Activated CD8-positive, alpha-beta memory T cell treated with anti-CD3 and anti-CD28 coated beads for 36 hours (primary cell): ENCODE measurements around the gene HMGB3. TPM values are rescaled to one million over a fixed set of nuclear protein-coding genes. Genes with fewer than 3 reads are reported as not detected.
"Not testable (repeated sequence)": the region's sequence is repeated elsewhere in the genome, so short reads cannot be mapped to it uniquely, and the experiment has no call there.

Experiments
- CTCF ChIA-PET: fragments of 350-600 bp; sonication (Branson Sonifier 250); formaldehyde crosslinking; loops from one replicate; lab custom pipeline; 2021; ENCODE audit warnings: antibody characterized with exemption; lab: Charles Lee
- POLR2A ChIA-PET: fragments of 350-600 bp; sonication (Branson Sonifier 250); formaldehyde crosslinking; loops from one replicate; lab custom pipeline; 2021; ENCODE audit warnings: antibody characterized with exemption; lab: Charles Lee
- total RNA-seq, 2 experiments: library from RNA; stranded (reverse); gene quantifications; one replicate each; pipeline ENCODE4 v1.2.3, GENCODE V29; 2021

HMGB3 gene
- 10 to 100 TPM; 32.0 to 33.2 TPM for total RNA-seq

DNA sequence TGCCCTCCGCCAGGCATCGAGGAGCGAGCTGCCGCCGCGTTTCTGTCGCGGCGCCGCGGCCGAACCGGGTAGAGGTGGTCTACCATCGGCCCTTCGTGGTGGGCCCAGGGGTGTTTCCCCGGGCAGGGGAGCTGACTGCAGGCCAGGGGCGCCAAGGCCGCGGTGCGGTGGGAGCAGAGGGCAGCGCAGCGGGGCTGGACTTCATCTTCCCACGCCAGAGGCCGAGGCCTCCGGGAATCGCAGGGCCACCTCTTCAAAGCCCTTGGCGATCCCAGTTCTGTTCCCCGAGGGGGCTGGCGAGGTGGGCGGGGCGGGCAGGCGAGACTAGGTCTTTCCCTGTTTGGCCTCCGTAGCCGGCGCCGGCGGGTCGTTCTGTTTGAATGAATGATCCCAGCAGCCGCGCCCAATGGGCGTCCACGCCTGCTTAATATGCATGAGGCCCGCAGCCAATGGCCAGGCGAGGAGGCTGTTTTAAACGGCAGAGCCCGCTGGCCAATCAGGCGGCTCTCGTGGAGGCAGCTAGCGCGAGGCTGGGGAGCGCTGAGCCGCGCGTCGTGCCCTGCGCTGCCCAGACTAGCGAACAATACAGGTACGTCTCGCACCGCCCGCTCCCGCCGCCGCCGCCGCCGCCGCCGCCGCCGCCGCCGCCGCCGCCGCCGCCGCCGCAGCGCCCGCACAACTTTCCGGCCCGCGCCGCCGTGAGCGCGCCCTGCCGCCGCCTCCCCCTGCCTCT is at the start of gene HMGB3:
Gene HMGB3 (plus strand): TSS at position 548 of the 733 bp plus-strand sequence. CDS start 2,265 bp downstream, outside the sequence.
- CTCF ChIA-PET: interaction anchor here (0.5 to 2.1 kb wide), 2 partner anchors 153 to 211 kb away, joined by 3 to 9 read pairs; no protein-coding TSS in a partner anchor

DNA sequence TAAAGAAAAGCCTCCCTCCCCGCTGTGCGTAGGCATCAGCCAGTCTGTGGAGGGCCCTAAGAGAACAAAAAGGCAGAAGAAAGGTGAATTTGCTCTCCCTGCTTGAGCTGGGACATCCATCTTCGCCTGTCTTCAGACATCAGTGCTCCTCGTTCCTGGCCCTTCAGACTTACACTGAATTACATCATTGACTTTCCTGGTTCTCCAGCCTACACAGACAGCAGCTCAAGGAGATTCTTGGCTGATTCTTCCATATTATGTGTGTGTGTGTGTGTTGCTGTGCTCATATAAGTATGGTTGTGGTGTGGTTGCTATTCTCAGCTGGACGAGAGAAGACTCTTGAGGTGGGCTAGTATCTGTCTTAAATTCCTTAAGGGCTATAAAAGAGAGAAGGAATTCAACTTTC is 49.2 kb upstream of the HMGB3 start:
- POLR2A ChIA-PET: no interaction called here

More for the DNA sequence above, at the start of gene HMGB3:
- POLR2A ChIA-PET: no interaction called here

GRCh38 chrX:150934453-150934852 is 48.7 kb upstream of the HMGB3 start:
- CTCF ChIA-PET: no interaction called here
- POLR2A ChIA-PET: no interaction called here

More for the DNA sequence above, 49.2 kb upstream of the HMGB3 start:
- CTCF ChIA-PET: no interaction called here

DNA sequence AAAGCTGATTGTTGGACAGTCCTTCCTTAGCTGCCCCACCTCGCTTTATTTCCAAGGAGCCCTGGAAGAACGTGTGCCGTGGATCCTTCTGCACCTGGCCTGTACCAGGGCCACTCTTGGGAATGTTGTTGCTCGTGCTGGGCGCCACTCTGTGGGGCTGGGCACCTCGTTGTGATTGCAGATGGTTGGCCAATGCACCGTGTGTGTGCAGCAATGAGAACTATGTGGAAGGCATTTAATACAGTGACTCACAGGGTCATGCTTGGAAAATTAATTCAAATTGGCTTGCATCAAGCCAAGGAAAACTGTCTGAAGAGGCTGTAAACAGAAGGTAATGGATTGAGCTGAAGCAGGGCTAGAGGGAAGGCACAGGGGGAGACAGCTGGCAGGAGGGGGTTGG is 47.7 kb upstream of the HMGB3 start:
- CTCF ChIA-PET: no interaction called here
- POLR2A ChIA-PET: no interaction called here

GRCh38 chrX:150936556-150936955 is 46.6 kb upstream of the HMGB3 start:
- POLR2A ChIA-PET: no interaction called here
- CTCF ChIA-PET: no interaction called here

DNA sequence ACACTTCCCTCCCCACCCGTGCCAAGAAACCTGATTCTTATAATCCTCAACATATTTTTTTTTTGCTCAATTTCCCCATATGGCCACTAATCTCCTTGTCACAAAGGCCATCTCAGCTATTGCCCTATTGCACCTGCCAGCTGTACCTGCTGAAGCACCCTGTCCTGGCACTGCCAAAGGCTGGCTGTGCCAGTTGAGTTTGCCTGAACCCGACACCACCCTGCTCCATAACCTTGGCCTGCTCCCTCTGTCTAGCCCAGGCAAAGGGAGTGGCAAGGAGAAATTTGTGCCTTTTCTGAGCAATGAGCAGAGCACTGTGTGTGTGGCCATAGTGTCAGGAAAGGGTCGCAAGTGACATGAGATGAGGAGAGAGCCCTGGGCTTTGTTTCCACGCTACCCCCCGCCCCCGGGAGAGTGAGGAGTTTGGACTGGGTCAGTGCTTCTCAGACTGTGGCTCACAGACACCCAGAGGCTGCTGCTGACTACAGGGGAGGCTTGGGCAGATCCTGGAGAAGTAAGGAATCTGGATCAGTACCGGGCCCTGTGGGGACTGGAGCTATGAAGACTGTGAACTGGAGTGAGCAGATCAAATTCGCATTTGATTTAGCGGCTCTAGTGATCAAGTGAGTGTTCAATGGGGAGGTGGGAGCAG is 42.2 kb upstream of the HMGB3 start:
- ChIA-PET POLR2A (no interaction called here), CTCF (no interaction called here)

DNA sequence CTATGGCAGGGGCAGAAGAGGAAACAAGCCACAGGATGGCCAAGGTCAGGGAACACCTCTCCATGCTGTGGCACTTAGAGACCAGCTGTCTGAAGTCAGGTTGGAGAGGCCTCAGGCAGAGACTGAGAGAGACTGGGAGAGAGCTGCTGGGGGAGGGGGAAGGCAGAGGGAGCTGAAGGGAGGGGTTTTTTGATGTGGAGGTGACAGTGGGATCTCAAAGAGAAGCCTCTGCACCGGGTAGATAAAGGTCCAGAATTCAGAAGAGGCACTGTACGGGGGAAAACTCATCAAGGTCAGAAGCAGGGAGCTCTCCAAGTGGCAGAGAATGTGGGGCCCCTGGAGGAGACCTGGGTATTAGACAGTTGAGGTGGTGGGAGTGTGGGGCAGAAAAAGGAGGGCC is 41.6 kb upstream of the HMGB3 start:
- ChIA-PET CTCF (no interaction called here), POLR2A (no interaction called here)

DNA sequence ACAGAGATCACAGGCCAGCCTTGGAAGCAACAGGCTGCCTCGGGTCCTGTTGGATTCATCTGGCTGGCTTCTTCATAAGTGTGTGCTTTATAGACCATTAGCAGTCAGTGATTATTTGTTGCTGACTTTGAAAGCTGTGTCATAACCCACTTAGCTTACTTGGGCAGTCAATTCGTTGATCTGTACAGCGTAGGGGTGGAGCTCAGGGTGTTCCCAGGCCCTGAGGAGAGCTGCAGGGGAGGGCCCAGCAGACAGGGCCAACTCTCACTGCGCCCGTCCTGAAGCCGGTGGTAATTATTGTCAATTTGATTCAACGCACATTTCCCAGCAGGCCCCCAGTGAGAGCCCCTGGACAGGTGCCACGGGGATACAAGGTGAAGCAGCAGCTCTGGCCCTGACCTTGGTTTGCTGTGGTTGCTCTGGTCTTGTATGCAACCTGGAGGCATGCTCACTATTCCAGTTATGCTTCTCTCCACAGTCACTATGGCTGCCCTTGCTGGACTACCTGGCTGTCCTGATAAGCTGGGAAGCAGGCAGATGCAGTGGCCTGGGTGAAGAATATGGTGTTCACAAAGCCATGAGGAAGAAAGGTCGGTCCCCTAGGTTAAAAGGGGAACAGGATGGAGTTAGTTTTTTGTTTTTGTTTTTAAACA is 40.1 kb upstream of the HMGB3 start:
- CTCF ChIA-PET: no interaction called here
- POLR2A ChIA-PET: no interaction called here

DNA sequence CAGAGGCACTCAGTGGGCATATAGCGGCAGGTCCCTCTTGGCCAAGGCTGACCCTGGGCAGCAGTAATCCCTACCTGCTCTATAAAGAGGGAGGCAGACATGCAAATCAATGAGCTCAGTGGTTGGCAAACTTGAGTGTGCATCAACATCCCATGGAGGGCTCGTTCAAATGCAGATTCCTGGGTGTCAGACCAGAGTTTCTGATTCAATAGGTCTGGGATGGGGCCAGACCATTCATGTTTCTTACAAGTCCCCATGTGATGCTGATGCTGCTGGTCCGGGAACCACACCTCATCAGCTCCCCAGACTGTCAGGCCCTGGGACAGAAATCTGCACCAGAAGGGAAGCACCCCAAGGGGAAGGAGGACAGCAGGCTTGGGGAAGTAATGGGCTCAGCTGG is 38.9 kb upstream of the HMGB3 start:
- CTCF ChIA-PET: no interaction called here
- POLR2A ChIA-PET: no interaction called here

DNA sequence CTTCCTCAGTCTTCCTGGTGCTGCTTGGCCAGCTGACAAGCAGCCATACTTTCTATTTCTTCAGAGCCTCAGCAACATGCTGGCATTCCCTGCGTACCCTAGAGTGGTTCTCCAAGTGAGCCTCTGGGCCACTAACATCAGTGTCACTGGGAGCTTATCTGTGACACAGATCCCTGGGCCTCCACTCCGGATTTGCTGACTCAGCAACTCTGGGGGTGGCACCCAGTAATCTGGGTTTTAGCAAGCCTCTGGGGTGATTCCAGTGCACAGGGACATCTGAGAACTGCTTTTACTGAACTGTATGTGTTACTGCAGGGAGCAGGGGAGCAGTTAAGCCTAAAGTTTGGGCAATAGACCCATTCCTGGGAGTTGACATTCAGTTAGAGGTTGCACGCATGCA is 28.2 kb upstream of the HMGB3 start:
- ChIA-PET CTCF (no interaction called here), POLR2A (no interaction called here)

DNA sequence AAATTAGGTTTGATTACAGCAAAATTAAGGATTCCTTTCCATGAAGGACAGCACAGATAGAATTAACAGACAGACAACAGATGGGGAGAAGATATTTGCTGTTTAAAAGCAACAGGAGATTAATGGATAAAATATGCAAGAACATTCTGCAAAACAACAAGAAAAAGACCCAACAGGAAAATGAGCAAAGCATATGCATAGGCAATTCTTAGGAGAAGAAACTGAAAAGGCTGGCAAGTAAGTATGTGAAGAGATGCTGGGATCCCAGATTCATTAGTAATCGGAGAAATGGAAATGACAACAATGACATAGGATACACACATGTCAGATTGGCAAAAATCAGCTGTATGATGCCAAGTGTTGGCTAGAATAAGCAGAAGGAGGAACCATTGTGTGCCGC is 27.5 kb upstream of the HMGB3 start:
- CTCF ChIA-PET: no interaction called here
- POLR2A ChIA-PET: no interaction called here

DNA sequence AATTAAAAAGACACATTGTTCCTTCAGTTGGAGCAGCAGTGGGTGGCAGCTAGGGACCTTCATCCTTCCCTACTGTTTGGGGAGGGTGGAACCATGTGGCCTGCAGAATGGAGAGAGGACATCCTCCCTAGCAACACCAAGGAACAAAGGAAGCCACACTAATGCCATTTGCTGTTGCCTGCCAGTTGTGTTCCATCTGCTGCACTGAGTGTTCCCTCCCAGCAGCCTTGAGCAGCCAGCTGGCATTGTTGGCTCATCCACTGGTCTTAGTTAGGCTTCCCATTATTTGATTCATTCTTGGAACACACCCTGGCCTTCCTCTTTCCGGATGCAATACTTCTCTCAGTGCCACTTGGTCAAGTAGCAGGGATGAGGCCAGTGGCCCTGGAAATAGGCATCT is 25.0 kb upstream of the HMGB3 start:
- POLR2A ChIA-PET: no interaction called here
- CTCF ChIA-PET: no interaction called here

DNA sequence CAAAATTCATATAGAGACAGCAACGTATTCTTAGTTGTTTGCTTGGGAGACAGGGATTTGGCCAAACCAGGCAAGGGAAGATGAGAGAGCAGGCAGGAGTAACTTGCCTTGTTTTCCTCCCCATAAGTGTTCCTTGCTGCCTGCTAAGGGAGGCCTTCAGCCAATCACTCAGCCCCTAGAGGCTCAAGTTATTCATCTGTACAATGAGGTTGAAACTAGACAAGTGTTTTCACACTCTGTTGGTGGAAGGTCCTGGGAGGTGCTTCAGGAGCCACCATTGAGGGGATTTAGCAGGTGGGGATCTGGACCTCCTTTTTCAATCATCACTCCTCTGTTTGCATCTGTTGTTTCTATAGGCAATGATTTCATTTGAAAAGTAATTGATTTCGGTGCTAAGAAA is 23.6 kb upstream of the HMGB3 start:
- ChIA-PET POLR2A (no interaction called here), CTCF (no interaction called here)

DNA sequence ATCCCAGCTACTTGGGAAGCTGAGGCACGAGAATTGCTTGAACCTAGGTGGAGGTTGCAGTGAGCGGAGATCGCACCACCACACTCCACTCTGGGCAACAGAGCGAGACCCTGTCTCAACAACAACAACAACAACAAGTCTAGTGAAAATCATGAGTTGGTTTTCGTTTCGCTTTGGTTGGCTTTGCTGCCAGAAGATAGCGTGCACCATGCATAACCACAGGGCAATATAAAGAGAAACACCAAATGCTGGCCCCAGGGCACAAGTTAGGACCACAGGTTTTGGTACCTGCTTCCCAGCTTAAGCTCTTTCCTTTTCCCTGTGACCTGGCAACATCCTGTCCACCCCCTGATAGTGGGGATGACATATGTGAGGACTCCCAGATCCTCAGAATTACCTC is 21.5 kb upstream of the HMGB3 start:
- CTCF ChIA-PET: no interaction called here
- POLR2A ChIA-PET: no interaction called here

DNA sequence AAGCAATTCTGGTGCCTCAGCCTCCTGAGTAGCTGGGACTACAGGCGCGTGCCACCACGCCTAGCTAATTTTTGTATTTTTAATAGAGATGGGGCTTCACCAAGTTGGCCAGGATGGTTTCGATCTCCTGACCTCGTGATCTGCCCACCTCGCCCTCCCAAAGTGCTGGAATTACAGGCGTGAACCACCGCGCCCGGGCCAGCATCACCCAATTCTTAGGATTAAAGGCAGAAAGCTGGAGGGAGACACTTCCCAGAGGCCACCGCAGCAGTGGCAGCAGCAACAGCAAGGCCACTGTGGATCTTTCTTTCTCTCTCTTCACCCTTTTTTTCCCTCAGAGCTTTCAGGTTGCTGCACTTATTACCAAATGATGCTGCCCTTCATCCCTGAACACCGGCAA is 18.7 kb upstream of the HMGB3 start:
- CTCF ChIA-PET, POLR2A ChIA-PET: not testable (repeated sequence)

GRCh38 chrX:150966235-150966634 is 16.9 kb upstream of the HMGB3 start:
- ChIA-PET CTCF (no interaction called here), POLR2A (no interaction called here)

DNA sequence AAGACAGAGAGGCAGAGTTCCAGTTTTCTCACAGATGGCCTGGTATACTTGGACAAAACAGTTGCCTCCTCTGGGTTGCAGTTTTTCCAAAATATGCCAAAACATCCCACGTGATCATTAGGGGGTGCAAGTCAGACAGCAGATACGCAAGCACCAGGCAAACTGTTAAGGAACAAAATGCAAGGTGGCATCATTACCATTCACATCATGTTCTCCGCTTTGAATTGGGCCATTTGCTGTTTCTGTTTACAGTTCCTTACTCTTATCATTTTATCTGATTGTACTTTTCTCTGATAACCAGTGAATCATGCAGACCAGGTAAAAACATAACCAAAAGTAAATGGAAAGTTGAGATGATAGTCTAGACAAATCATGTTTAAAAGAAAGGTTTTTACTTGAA is 16.4 kb upstream of the HMGB3 start:
- POLR2A ChIA-PET: no interaction called here
- CTCF ChIA-PET: no interaction called here

- ChIA-PET POLR2A (no interaction called here), CTCF (no interaction called here)
Observed at GRCh38 chrX:150967786-150968185, 15.3 kb upstream of the HMGB3 start.

DNA sequence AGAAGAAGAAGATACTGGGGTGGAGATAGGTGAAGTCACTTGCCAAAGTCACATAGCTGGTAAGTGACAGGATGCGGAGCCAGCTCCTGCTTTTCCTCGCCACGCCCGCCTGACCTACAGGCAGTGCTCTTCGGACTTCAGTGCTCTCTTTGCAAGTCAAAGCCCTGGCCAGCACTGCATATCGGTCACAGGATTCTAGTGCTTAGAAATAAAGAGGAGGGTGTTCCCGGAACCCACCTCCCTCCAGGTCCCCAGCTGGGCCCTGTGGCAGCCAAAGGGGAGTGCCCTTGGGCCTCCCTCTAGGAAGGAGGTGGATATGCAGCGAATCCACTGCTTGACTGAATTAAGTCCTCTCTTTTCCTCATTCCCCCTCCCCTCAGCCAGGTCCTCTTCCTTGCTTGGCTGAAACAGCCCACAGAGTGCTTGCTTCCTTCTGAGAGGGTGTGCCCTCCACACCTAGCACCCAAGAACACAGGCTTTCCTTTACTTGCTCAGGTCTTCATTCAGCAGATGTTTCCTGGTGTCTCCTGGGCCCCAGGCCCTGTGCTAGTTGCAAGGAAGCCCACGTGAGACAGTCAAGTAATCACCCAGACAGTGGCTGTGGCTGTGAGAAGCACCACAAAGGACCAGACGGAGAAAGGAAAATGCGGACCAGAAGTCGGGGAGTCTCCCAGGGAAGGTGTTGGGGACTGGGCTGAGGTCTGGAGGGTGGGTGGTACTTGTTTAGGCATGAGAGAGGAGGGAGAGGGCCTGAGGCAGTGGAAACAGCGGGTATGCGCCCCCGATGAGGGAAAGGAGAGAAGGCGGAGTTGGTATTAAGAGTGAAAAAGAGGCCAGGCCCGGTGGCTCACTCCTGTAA is 14.0 kb upstream of the HMGB3 start:
- ChIA-PET CTCF (no interaction called here), POLR2A (no interaction called here)

DNA sequence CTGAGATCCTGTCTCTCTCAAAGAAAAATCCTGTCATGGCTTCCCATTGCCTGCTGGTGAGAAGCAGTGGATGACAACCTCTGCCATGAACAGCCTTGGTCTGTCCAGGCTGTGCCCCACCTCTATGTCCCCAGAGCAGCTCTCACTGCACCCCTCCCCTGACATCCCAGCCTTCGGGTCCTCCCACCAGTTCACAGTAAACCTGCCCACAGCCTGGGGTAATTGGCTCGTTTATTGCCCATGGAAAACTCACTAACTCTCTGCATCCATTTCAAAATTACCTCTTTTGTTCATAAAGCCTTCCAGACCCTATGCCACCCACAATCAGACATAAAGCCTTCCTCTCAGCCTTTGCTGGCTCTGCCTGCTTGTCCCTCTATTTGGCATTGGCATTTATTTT is 10.7 kb upstream of the HMGB3 start:
- CTCF ChIA-PET: no interaction called here
- POLR2A ChIA-PET: no interaction called here
